HG03575 (cell line): ENCODE data around the gene EIF5A.

ENCODE experiments used
- ATAC-seq: cut with Tn5 transposase; IDR thresholded peaks from one replicate; pipeline ENCODE4 v1.9.1; 2021; ENCODE audit not compliant: unreplicated experiment, insufficient number of reproducible peaks, low FRiP score; ENCODE audit errors: extremely low read depth

The EIF5A gene

GRCh38 chr17:7309628-7310027 lies 2.2 kb downstream of the EIF5A start:
- ATAC-seq = no peak

GRCh38 chr17:7311110-7311705 lies 3.8 kb downstream of the EIF5A start:
- no peak for ATAC-seq

- no peak for ATAC-seq
Measured at GRCh38 chr17:7312432-7313087, 5.1 kb downstream of the EIF5A start.

- no peak for ATAC-seq
Measured at GRCh38 chr17:7313088-7313889, 5.9 kb downstream of the EIF5A start.

- ATAC-seq = no peak
Measured at GRCh38 chr17:7313890-7314718, 6.7 kb downstream of the EIF5A start.

- ATAC-seq = no peak
Measured at GRCh38 chr17:7314719-7315569, 7.5 kb downstream of the EIF5A start, which contains the start of gene GPS2. GPS2 (minus strand) TSS chr17:7315360; CDS start chr17:7315052, 308 bp downstream.

GRCh38 chr17:7315570-7316235 lies 8.3 kb downstream of the EIF5A start:
- no peak for ATAC-seq

GRCh38 chr17:7317161-7317803 lies 9.9 kb downstream of the EIF5A start:
- ATAC-seq = no peak

- no peak for ATAC-seq
Measured at GRCh38 chr17:7318121-7318860, 10.9 kb downstream of the EIF5A start.

- ATAC-seq = no peak
Measured at GRCh38 chr17:7321466-7321865, 14.0 kb downstream of the EIF5A start.

GRCh38 chr17:7322520-7323194 lies 15.2 kb downstream of the EIF5A start:
- ATAC-seq = no peak

- ATAC-seq = no peak
Measured at GRCh38 chr17:7323731-7324437, 16.5 kb downstream of the EIF5A start.

- no peak for ATAC-seq
Measured at GRCh38 chr17:7324438-7324779, 17.0 kb downstream of the EIF5A start.

- no peak for ATAC-seq
Measured at GRCh38 chr17:7325031-7325528, 17.7 kb downstream of the EIF5A start.

- no peak for ATAC-seq
Measured at GRCh38 chr17:7326186-7326585, 18.8 kb downstream of the EIF5A start.

GRCh38 chr17:7327056-7327455 lies 19.6 kb downstream of the EIF5A start:
- ATAC-seq = no peak
